ENCODE results near the gene GAS2L3.
"Not testable (repeated sequence)": the region's sequence is repeated elsewhere in the genome, so short reads cannot be mapped to it uniquely, and the experiment has no call there.

GAS2L3 gene

GRCh38 chr12:100573292-100574186 lies at the start of gene GAS2L3:
Gene GAS2L3, plus strand, starts transcription at chr12:100573684. Its CDS starts 21,221 bp downstream, at chr12:100594905.
- peak; percentile 95 for DNase-seq (ENCODE audit: low spot score)

GRCh38 chr12:100528034-100528433 lies 45.5 kb upstream of the GAS2L3 start:
- no peak for DNase-seq (ENCODE audit: low spot score)

GRCh38 chr12:100528471-100529127 lies 44.9 kb upstream of the GAS2L3 start:
- DNase-seq (ENCODE audit: low spot score): no peak

GRCh38 chr12:100529756-100530350 lies 43.6 kb upstream of the GAS2L3 start:
- no peak for DNase-seq (ENCODE audit: low spot score)

- no peak for DNase-seq (ENCODE audit: low spot score)
Observed at GRCh38 chr12:100533376-100533775, 40.1 kb upstream of the GAS2L3 start.

GRCh38 chr12:100534625-100535227 lies 38.8 kb upstream of the GAS2L3 start:
- no peak for DNase-seq (ENCODE audit: low spot score)

- DNase-seq (ENCODE audit: low spot score): peak; percentile 29
Observed at GRCh38 chr12:100539202-100539601, 34.3 kb upstream of the GAS2L3 start.

- DNase-seq (ENCODE audit: low spot score): no peak
Observed at GRCh38 chr12:100544165-100544564, 29.3 kb upstream of the GAS2L3 start.

- DNase-seq (ENCODE audit: low spot score): no peak
Observed at GRCh38 chr12:100545092-100545491, 28.4 kb upstream of the GAS2L3 start.

GRCh38 chr12:100553936-100554335 lies 19.5 kb upstream of the GAS2L3 start:
- DNase-seq (ENCODE audit: low spot score): no peak

GRCh38 chr12:100554608-100555077 lies 18.8 kb upstream of the GAS2L3 start:
- DNase-seq (ENCODE audit: low spot score): peak; percentile 77

GRCh38 chr12:100555722-100556121 lies 17.8 kb upstream of the GAS2L3 start:
- peak; percentile 9 for DNase-seq (ENCODE audit: low spot score)

- DNase-seq (ENCODE audit: low spot score): no peak
Observed at GRCh38 chr12:100557357-100557756, 16.1 kb upstream of the GAS2L3 start.

- DNase-seq (ENCODE audit: low spot score): not testable (repeated sequence)
Observed at GRCh38 chr12:100559261-100559660, 14.2 kb upstream of the GAS2L3 start.

- DNase-seq (ENCODE audit: low spot score): peak; percentile 12
Observed at GRCh38 chr12:100564090-100564489, 9.4 kb upstream of the GAS2L3 start.

GRCh38 chr12:100564905-100565467 lies 8.5 kb upstream of the GAS2L3 start:
- no peak for DNase-seq (ENCODE audit: low spot score)

- DNase-seq (ENCODE audit: low spot score): no peak
Observed at GRCh38 chr12:100565987-100566545, 7.4 kb upstream of the GAS2L3 start.

- DNase-seq (ENCODE audit: low spot score): peak; percentile 29
Observed at GRCh38 chr12:100566887-100567637, 6.4 kb upstream of the GAS2L3 start.

- DNase-seq (ENCODE audit: low spot score): no peak
Observed at GRCh38 chr12:100567945-100568344, 5.5 kb upstream of the GAS2L3 start.

GRCh38 chr12:100572184-100572583 lies 1.3 kb upstream of the GAS2L3 start:
- no peak for DNase-seq (ENCODE audit: low spot score)

All from AG08396 (cell line).